Pancreas (tissue), 10 donors: ENCODE data around the gene PAIP2. TPM values are rescaled to one million over a fixed set of nuclear protein-coding genes. Genes with fewer than 3 reads are reported as not detected.
"Not testable (repeated sequence)": the region's sequence is repeated elsewhere in the genome, so short reads cannot be mapped to it uniquely, and the experiment has no call there.

Experiments
- ATAC-seq, 4 donors: fragments of 200-7000 bp; cut with Tn5 transposase; one replicate each; pipeline versions ENCODE4 v1.8.0 to v1.9.1; 2020; ENCODE audit warnings: mild to moderate bottlenecking in 4 of 4, moderate library complexity in 4 of 4
- DNase-seq, 6 donors: peaks; one replicate each; pipeline ENCODE4 v3.0.0-alpha.2; 2020
- FAIRE-seq: peaks from 2 replicates; lab custom pipeline; 2012; peaks lifted over from hg19 to GRCh38; lab: Jason Lieb, UNC
- H3K27ac ChIP-seq, 4 donors: fragments of 200-600 bp; sonication (generic); 1 replicate in 3 of 4; 2 replicates in 1 of 4; pipeline versions ENCODE4 v1.5.0 to v1.8.0; 2020
- H3K27me3 ChIP-seq, 4 donors: fragments of 200-600 bp; one replicate each; pipeline ENCODE4 v1.8.0; 2021
- H3K36me3 ChIP-seq, 3 donors: fragments of 200-600 bp; sonication (generic) in 1 of 3; one replicate each; pipeline versions ENCODE4 v1.5.0 to v1.8.0; 2020 to 2021
- H3K4me1 ChIP-seq, 3 donors: fragments of 200-600 bp; one replicate each; pipeline ENCODE4 v1.8.0; 2021
- H3K4me3 ChIP-seq, 4 donors: fragments of 200-600 bp; sonication (generic) in 2 of 4; one replicate each; pipeline versions ENCODE4 v1.5.0 to v1.8.0; 2020 to 2021
- H3K9me3 ChIP-seq, 4 donors: fragments of 200-600 bp; one replicate each; pipeline ENCODE4 v1.8.0; 2021
- CTCF ChIP-seq, 4 donors: fragments of 200-600 bp; sonication (generic) in 3 of 4; IDR thresholded peaks; one replicate each; pipeline versions ENCODE4 v1.5.0 to v1.8.0; 2021; ENCODE audit warnings: antibody characterized with exemption in 4 of 4
- WGBS, 2 donors: extraction: QIAGEN DNeasy Blood & Tissue Kit; methylation state at CpG; one replicate each; pipeline ENCODE4 v1.1.7; 2013; 5-methylcytosine and 5-hydroxymethylcytosine counted together
- intact Hi-C, 3 donors: fragments of 100-400 bp; cut with DNase I; formaldehyde crosslinking; loops; one replicate each; pipeline versions ENCODE4 v1.11.1 to v1.14.2; 2022
- polyA plus RNA-seq, 2 donors: library from polyadenylated mRNA; stranded (reverse); fragments of 200-250 nt; gene quantifications; one replicate each; pipeline ENCODE4 v1.2.3, GENCODE V29; 2013
- total RNA-seq, 6 donors: library from RNA; stranded (reverse); fragmentation: NEBNext Ultra II Directional in 4 of 6; extraction: Animal tissue kit (Norgen Biotek cat#: 25700) in 4 of 6; gene quantifications; one replicate each; pipeline versions ENCODE4 v1.2.1 to v1.2.4, GENCODE V29; 2021 to 2023
- donor health status: healthy with polysubstance abuse.
- donor health status: DM: no; HTN: no; CAD: no; lungs with moderate emphysema.
- donor health status: DM: no; HTN: no; CAD: no.
- donor health status: control.
- donor health status: control.
- donor health status: Bipolar disorder and iron deficiency.
- donor health status: DM: yes; HTN: yes; CAD: no.
- donor health status: DM: no; HTN: no; CAD: no.
- donor health status: DM: no; HTN: no; CAD: no.
- donor health status: DM: yes; HTN: yes; CAD: no.

The PAIP2 gene
- total and polyA plus RNA-seq, 8 donors = 18.2 to 57.4 (median 27.3) TPM

GRCh38 chr5:139408191-139408590 lies 66.5 kb downstream of the PAIP2 start:
- H3K36me3 ChIP-seq = no peaks in the 10 kb centered on the region
- H3K4me3 ChIP-seq = no peak overlapping the region
- FAIRE-seq = no peak
- DNase-seq = no peak
- H3K4me1 ChIP-seq = peaks cover 0 to 5% (median 0%) of the 10 kb centered on the region in 3 donors
- H3K27ac ChIP-seq = no peak overlapping the region
- no peaks in the 10 kb centered on the region for H3K27me3 ChIP-seq
- H3K9me3 ChIP-seq = no peaks in the 10 kb centered on the region
- ATAC-seq = no peak
- no peak for TF ChIP-seq CTCF (IDR thresholded peaks at IDR 0.05)
- intact Hi-C loops = no loop called here
- WGBS, 2 donors = 90 to 96% methylated on average over 7 of the region's 7 CpGs

DNA sequence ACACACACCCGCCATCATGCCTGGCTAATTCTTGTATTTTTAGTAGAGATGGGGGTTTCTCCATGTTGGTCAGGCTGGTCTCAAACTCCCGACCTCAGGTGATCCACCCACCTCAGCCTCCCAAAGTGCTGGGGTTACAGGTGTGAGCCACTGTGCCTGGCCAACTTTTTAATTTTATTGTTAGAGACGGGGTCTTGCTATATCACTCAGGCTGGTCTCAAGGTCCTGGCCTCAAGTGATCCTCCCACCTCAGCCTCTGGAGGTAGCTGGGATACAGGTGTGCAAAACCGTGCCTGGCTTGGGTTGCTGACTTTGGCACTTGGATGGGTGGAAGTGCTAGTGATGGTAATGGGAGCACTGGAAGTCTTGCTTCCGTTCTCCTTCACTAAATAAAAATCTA lies 67.5 kb downstream of the PAIP2 start:
- H3K27me3 ChIP-seq, intact Hi-C loops, H3K4me1 ChIP-seq, H3K27ac ChIP-seq, ATAC-seq, FAIRE-seq, H3K36me3 ChIP-seq, H3K4me3 ChIP-seq, DNase-seq, H3K9me3 ChIP-seq: not testable (repeated sequence)
- WGBS, 2 donors = 80 to 94% methylated on average over 5 of the region's 5 CpGs

- intact Hi-C loops = no loop called here
- H3K27ac ChIP-seq = no peak overlapping the region
- DNase-seq (no peak), ATAC-seq (no peak), FAIRE-seq (no peak)
- H3K36me3 ChIP-seq = no peaks in the 10 kb centered on the region
- TF ChIP-seq CTCF (IDR thresholded peaks at IDR 0.05) = no peak
- no peak overlapping the region for H3K4me3 ChIP-seq
- H3K9me3 ChIP-seq = no peaks in the 10 kb centered on the region
- 69 to 80% methylated on average over 6 of the region's 6 CpGs for WGBS, 2 donors
- H3K4me1 ChIP-seq = no peaks in the 10 kb centered on the region
- no peaks in the 10 kb centered on the region for H3K27me3 ChIP-seq
Observed at GRCh38 chr5:139410121-139410992, 68.7 kb downstream of the PAIP2 start.

GRCh38 chr5:139410993-139411828 lies 69.6 kb downstream of the PAIP2 start:
- DNase-seq (no peak), ATAC-seq (peak in 1 of 4 donors; percentile 12), FAIRE-seq (no peak)
- Histone ChIP-seq H3K4me3 (no peak overlapping the region), H3K27ac (peak overlapping the region in 1 of 4 donors; percentile 22), H3K36me3 (no peaks in the 10 kb centered on the region), H3K4me1 (no peaks in the 10 kb centered on the region), H3K27me3 (no peaks in the 10 kb centered on the region), H3K9me3 (no peaks in the 10 kb centered on the region)
- 78 to 85% methylated on average over 17 of the region's 17 CpGs for WGBS, 2 donors
- TF ChIP-seq CTCF (IDR thresholded peaks at IDR 0.05) = no peak
- intact Hi-C loops = no loop called here

DNA sequence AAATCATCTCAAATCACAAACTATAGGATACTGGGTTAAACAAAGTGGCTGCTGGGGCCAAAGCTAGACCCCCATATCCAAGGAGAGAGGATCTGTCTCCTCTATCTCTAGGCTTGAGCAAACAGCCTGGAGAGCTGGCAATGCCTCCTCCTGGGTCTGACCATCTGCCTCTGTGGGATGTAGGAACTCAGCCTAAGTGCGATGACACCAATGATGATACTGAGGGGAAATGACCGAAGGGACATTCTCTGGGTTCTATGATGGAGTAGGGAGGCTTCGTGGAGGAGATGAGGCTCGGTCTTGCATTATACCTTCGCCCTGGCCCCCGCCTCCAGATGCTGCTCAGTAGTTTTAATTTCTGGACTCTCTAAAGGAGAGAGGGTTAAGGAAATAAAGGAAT lies 71.5 kb downstream of the PAIP2 start:
- Histone ChIP-seq H3K27ac (no peak overlapping the region), H3K36me3 (no peaks in the 10 kb centered on the region), H3K4me1 (no peaks in the 10 kb centered on the region), H3K9me3 (no peaks in the 10 kb centered on the region), H3K4me3 (no peak overlapping the region), H3K27me3 (no peaks in the 10 kb centered on the region)
- DNase-seq (no peak), FAIRE-seq (no peak), ATAC-seq (no peak)
- intact Hi-C loops = no loop called here
- 84 to 92% methylated on average over 6 of the region's 6 CpGs for WGBS, 2 donors
- no peak for TF ChIP-seq CTCF (IDR thresholded peaks at IDR 0.05)
